ENCODE measurements around the gene RGS7BP.

Gene RGS7BP

GRCh38 chr5:64632251-64632650, 126.4 kb downstream of the RGS7BP start:
- DNase-seq (ENCODE audit: low read depth) = no peak

- DNase-seq (ENCODE audit: low read depth) = no peak
Observed at GRCh38 chr5:64634997-64635686, 129.3 kb downstream of the RGS7BP start.

- no peak for DNase-seq (ENCODE audit: low read depth)
Observed at GRCh38 chr5:64637144-64637543, 131.3 kb downstream of the RGS7BP start.

- DNase-seq (ENCODE audit: low read depth) = no peak
Observed at GRCh38 chr5:64637837-64638443, 132.1 kb downstream of the RGS7BP start.

- no peak for DNase-seq (ENCODE audit: low read depth)
Observed at GRCh38 chr5:64644831-64645230, 139.0 kb downstream of the RGS7BP start.

GRCh38 chr5:64646169-64646568, 140.4 kb downstream of the RGS7BP start:
- DNase-seq (ENCODE audit: low read depth) = no peak

GRCh38 chr5:64649512-64649911, 143.7 kb downstream of the RGS7BP start:
- DNase-seq (ENCODE audit: low read depth) = no peak

- no peak for DNase-seq (ENCODE audit: low read depth)
Observed at GRCh38 chr5:64653766-64654560, 148.1 kb downstream of the RGS7BP start.

- DNase-seq (ENCODE audit: low read depth) = no peak
Observed at GRCh38 chr5:64654561-64654938, 148.7 kb downstream of the RGS7BP start.

- DNase-seq (ENCODE audit: low read depth) = no peak
Observed at GRCh38 chr5:64655596-64655995, 149.8 kb downstream of the RGS7BP start.

- no peak for DNase-seq (ENCODE audit: low read depth)
Observed at GRCh38 chr5:64659289-64659688, 153.5 kb downstream of the RGS7BP start.

Measured in stimulated activated CD8-positive, alpha-beta memory T cell treated with anti-CD3 and anti-CD28 coated beads, Interleukin-15, amount 100 ng/mL, for 24 hours (primary cell).